Stimulated activated CD4-positive, alpha-beta T cell treated with anti-CD3 and anti-CD28 coated beads, Interleukin-12 subunit alpha, Interleukin-12 subunit beta, amount 100 ng/mL, for 48 hours (primary cell): ENCODE measurements around the gene TCF7L2.

ENCODE experiments used
- DNase-seq, 3 donors: peaks; one replicate each; pipeline ENCODE4 v3.0.0-alpha.2; 2020; ENCODE audit warnings: low read depth in 2 of 3, low spot score in 1 of 3

Gene TCF7L2

DNA sequence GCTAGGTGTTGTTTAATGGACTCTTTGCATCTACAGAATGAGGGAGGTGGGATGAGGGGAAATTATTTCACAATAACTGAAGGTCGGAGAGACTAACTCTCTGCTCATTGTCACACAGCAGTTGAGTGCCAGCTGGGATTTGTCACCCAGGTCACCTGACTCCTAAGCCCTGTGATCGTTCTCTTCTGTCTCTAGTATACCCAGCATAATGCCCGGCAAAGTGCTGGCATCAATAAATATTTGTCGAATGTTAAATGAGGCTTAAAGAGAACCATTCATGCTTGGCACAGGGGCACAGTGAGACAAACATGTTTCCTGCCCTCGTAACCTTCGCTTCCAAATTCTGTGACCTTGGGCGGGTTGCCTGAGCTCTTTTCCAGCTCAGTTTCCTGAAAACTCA, 70.8 kb downstream of the TCF7L2 start:
- no peak for DNase-seq

DNA sequence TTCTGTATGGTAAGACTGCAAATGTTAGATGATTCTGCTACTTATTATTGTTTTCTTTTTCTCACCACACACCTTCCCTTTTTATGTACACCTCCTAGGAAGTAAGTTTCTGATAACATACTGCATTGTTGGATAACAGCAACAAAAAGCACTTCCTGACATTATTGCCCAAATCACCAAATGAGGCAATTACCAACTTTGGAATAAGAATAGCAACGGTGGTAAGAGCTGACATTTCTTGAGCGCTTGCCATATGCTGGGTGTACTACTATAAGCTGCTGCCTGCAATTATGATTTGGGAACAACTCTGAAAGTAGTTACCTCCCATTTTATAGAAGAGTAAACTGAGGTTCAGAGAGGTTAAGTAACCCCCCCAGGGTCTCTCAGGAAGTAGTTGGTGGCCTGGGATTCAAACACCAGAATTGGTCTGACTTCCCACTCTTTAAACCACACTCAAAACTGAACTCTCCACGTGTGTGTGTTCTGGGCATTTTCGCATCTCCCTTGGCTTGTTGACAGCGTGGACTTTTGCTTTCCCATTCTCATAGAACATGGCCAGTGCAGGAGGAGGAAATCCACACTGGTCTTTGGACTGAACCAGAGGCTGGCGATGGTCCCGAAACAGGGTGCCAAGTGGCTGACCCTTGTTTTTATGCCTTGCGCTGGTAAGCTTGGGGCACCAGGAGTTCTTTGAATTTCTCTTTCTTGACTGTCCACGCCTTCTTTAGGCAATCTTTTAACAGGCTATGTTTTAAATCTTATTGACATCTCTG, 71.4 kb downstream of the TCF7L2 start:
- no peak for DNase-seq

DNA sequence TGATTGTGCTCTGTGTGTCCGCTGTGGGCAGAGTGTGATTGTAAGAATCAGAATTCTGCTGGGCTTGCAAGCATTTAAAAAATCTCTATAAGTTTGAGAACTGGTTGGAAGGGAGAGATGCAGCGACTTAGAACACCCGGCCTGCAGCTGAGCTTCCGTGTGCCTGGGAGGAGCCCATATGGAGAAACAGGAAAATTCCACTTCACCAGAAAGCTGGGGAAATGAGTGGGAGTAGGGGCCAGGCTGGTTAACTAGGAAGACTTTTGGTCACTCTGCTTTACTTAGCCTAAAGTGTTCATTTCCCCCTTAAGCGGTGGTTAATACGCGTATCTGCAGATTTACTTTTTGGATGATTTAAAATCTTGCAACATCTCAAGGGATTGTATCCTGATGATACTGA, 72.2 kb downstream of the TCF7L2 start:
- DNase-seq: no peak

DNA sequence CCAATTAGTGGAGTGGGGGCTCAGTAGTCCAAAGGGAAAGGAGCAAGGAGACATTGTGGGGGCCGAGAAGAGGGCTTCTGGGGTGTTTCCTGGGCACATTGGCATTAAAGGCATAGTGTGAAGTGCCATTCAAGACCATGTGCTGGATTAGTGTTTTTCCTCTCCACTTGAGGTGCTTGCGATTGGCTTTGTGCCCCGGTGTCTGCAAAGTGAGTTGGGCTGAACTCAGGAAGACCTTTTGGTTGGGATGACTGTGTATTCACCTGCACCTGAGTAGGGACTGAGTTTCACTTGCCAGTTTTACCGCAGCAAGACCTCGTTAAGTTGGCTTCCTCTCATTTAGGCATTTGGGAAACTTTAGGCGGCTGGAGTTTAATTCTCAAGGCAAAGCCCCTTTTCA, 73.0 kb downstream of the TCF7L2 start:
- no peak for DNase-seq

DNA sequence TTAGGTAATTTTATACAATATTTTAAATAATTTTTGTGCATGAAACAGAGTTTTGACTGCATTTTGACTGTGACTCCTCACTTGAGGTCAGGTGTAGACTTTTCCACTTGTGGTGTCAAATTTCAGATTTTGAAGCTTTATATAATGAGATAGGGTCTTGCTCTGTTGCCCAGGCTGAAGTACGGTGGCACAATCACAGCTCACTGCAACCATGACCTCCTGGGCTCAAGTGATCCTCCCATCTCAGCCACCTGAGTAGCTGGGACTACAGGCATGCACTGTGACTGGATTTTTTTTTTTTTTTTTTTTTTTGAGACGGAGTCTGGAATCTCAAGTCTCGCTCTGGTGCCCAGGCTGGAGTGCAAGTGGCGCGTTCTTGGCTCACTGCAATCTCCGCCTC, 74.9 kb downstream of the TCF7L2 start:
- no peak for DNase-seq

DNA sequence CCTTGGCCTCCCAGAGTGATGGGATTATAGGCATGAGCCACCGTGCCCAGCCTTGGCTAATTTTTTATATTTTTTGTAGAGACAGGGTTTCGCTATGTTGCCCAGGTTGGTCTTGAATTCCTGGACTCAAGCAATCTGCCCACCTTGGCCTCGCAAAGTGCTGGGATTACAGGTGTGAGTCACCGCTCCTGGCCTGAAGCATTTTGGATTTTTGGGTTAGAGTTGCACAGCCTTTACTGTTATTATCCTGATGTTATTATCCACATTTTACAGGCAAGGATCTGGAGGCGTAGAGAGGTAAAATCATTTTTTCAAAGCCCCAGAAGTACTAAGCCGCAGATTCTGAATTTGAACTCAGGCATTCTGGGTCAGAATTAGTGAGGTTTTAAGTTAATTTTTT, 75.4 kb downstream of the TCF7L2 start:
- DNase-seq: no peak

DNA sequence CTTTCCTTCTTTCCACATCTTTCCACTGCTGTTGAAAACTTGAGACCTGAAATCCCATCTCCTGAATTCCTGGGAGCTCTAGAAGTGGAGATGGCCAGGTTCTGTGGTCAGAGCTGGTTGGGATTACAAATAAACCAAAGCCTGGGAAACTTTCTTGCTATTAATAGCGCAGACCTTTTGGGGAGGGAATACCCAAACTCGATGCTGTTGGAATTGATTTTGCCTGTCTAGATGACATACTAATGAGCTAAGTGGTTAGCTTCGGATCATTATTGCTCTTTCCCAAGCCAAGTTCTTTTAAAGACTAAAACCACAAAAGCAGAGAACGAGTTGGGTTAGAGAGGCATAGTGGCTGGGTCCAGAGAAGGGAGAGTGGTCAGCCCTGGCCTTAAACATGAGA, 76.6 kb downstream of the TCF7L2 start:
- no peak for DNase-seq

DNA sequence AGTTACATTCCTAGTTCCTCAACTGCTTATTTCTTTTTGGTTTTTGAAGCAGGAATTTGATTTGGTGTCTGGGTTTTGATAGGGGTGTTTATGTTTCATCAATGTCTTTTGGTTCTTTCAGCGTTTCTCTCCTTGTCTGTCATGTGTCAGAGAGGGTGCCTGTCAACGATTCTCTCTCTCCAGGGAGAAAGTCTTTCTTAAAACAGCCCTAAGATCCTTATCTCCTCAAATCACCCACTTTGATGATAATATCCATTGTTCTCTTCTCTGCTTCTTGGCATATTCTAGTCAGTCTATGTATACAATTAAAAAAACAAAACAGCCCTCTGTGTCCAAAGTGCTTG, 77.2 kb downstream of the TCF7L2 start:
- DNase-seq: no peak

DNA sequence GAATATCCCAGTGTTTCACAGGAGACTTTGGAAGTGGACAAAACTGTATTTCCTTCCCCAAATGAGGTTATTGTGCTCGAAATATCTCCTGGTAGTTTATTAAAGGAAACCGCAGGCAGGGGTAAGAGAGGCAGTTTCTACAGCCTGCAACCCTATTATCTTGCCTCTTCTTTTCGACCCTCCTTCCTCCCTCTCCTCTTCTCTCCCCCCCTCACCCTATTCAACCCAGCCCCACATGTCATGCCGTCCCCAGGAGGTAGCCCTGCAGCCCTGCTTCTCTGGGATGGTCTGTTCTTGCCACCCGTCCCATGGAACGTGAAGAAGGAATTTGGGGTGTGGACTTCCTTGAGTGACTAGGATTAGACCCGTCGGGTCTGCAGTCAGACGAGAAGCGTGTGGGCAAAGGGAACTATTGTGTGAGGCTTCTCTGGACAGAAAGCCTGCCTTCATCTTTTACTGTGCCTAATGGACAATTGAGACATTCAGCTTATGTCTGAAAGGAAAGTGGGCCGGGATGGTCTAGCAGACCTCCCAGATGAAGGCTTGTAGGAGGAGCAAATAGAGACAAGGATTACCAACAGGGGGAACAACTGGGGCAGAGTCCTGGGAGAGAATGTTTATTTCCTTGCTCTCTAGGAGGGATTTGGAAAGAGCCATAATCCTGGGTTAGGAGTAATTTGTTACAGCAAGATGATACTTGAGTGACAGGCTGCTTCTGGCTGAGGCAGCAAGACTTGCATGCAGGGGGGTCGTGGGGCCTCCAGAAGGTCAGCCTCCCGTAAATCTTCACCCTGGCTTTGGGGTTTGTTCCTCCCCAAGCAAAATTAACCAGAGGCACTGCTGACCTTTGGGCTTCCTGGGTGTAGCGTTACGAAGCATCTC, 77.8 kb downstream of the TCF7L2 start:
- DNase-seq: no peak

DNA sequence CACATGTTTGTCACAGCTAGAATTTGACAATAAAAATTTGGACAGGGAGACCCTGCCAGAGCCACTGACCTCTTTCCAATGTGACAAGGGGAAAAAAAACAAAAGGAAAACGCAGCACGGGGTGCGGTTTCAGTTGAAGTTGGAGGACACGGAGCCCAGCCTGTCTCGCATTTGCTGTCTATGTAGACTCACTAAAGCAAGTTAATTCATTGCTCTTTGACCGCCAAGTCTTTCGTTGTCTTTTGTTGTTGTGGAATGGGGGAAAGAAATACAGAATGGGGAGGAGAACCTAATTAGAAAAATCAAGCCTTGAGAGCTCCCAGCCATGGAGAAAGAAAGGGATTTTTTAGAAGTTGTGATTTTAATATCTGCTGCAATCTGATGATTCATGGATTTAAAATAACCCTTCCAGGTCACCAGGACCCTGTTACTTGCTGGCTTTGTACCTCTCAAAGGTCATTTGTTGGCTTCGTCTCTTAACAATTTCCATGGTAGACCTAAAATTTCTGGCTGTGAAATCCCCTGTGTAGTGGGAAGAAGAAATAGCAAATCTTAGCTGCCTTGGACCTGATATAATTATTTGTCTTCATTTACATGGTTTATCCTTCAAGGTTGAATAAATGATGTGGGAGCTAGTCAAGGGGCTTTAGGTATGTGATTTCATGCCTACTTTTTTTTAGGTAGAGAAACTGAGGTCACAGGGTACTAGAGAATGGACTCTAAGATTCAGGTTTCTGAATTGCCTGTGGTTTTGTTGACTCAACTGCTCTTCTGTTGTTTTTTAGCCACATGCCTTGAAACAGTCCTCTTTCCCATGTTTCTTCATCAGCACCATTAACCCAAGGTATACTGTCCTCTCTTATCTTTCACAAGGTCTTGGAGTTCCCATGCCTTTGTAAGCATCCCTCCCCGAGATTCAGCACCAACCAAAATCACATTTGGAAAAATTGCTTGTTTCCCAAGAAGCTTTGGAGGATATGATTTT, 78.7 kb downstream of the TCF7L2 start:
- no peak for DNase-seq

DNA sequence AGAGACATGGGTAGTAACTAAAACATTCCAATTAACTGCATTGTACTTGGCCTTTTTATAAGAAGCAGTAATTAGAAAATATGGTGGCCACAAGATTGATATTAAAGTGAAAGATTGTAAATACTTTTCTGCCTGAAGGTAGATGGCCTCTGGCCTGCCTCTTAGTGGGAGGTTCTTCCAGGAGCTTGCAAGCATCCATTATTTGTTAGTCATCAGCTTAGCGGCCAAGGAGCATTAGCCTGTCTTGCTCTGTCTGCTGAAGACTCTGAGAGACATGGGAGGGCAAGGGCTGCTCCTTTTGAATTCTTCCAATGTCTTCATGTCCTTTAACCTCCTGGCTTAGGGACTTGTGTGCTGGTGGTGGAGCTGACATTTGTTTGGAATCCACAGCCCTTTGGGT, 80.4 kb downstream of the TCF7L2 start:
- DNase-seq: no peak

DNA sequence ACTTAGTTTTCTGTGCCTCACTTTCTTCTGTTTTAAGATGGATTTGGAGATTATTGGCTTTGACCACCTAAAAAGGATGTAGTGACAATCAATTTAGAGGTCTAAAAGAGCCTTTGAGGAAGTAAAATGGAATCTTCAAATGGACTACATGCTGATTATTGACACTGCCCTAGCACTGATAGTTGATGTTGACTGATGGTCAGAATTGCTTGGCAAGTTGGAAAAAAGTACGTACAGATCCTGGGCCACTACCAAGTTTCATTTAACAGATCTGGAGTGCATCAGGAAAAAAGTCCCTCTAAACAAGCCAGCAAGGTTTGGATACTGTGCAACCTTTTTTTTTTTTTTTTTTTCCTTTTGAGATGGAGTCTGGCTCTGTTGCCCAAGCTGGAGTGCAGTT, 81.1 kb downstream of the TCF7L2 start:
- DNase-seq: no peak

DNA sequence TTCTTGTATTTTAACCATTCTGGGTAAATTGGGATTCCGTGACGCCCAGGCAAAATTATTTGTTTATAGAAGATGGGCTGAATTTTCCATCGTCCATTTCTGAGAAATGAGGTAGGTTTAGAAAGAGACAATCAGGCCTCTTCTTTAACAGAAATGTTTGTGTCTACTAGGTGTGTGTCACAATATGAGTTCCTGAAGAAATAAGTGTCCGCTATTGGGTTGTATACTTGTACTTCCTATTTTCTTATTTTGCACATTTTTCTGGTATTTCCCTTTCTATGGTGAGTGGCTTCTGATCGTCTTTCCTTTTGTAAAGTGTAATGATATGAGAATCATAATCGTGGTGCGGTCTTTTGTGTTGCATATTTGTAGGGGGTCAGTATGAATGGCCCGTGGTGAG, 83.9 kb downstream of the TCF7L2 start:
- DNase-seq: no peak

DNA sequence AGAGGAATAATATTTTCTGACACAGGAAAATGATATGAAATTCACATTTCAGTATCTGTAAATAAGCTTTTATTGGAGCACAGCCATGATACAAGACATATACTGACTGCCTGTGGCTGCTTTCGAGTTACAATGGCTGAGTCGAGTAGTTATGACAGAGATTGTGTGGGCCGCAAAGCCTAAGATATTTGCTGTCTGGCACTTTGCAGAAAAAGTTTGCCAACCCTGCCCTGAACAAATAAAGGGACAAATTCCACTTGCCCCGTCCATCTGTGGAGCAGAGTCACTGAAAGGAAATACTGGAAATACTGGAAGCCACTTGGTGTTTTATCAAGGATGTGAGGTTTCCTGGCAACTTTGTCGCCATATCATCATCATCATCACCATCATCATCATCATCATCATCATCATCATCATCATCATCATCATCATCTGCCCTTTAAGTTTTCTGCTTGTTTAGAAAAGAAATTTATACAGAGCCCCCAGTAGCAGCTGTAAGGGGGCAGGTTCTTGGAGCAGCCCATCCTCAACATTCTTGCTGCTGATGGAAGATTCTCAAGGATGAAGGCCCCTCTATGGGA, 85.8 kb downstream of the TCF7L2 start:
- no peak for DNase-seq

DNA sequence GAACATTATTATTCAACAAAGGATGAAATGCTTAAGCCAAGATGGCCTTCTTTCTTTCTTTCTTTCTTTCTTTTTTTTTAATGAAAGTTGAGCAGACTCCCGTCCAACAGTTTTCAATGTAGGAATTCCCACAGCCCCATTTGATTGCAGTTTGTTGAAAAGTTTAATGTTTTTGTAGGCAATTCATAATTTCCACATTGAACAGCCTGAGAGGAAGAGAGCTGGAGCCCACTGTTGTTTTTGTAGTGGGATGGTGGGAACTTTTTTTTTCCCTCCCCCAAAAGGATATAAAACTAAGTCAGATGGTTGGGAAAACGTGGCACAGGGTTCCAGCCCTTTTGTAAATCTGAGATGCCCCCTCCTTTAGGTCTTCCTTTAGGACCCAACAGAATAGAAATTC, 86.6 kb downstream of the TCF7L2 start:
- no peak for DNase-seq

DNA sequence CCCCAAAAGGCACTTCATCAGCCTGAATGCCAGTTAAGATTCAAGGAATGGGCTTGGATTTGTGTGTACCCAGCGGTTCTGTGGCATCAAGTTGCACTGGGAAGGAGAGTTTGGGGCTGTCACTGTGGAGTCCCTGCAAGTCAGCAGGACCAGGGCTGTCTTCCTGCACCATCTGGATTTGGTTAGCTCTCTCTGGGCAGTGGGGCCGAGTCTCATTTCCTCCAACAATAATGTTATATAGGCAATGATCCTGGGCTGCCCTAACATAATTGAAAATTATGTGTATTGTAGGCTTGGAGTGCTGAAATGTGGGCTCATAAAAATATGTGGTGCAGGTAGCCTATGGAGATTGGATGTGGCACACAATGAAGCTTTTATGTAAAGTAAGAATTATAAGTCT, 87.2 kb downstream of the TCF7L2 start:
- DNase-seq: no peak

DNA sequence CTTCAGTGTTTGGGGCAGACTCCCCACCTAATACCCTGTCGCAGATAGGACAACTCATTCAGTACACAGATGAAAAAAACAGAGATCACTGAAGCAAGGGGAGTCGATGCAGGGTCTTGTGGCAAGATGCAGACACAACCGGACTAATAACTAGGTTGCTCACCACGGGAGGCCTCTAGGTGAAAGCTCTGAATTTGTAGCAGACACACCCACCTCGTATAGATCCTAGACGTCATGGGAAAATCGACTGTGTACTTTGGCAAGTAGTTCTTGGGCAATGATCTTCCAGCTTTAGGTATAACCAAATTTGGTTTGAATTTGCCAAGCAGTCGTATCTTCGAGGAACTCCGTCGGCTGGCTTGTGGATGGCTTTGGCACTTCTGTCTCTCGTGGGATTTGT, 88.1 kb downstream of the TCF7L2 start:
- no peak for DNase-seq

DNA sequence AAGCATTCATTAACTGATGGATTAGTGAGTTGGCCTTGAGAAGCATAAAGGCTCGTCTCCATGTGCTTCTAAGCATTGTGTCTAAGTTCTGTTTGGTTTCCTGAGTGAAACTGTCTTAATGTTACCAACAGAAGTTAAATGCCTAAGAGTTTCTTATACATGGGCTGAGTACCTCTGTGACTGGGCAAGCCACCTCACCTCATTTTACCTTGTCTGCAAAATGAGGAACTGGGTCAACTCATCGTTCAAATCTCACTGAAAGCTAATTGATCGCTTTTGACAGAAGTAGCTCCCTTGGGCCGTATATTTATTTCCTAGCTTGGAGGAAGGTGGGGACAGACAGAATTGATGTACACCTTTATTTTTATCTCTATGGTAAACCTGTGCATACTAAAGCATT, 88.9 kb downstream of the TCF7L2 start:
- no peak for DNase-seq

DNA sequence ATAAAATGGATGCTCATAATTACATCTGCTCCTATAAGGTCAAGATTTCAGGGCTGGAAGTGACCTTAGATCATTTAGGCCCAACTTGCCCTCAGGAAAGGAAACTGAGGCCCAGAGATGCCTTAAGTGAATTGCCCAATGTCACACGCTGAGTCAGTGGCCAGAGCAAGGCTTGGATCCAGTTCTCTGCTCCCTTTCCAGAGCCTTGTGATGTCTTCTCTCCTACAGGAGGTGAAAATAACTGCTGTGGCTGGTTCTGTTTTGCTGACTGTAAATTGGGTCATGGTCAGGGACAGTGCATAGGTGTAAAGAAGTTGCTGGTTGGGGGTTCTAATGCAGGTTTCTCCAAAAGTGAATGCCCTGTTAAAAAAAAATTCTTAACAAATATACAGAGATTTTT, 91.3 kb downstream of the TCF7L2 start:
- no peak for DNase-seq

DNA sequence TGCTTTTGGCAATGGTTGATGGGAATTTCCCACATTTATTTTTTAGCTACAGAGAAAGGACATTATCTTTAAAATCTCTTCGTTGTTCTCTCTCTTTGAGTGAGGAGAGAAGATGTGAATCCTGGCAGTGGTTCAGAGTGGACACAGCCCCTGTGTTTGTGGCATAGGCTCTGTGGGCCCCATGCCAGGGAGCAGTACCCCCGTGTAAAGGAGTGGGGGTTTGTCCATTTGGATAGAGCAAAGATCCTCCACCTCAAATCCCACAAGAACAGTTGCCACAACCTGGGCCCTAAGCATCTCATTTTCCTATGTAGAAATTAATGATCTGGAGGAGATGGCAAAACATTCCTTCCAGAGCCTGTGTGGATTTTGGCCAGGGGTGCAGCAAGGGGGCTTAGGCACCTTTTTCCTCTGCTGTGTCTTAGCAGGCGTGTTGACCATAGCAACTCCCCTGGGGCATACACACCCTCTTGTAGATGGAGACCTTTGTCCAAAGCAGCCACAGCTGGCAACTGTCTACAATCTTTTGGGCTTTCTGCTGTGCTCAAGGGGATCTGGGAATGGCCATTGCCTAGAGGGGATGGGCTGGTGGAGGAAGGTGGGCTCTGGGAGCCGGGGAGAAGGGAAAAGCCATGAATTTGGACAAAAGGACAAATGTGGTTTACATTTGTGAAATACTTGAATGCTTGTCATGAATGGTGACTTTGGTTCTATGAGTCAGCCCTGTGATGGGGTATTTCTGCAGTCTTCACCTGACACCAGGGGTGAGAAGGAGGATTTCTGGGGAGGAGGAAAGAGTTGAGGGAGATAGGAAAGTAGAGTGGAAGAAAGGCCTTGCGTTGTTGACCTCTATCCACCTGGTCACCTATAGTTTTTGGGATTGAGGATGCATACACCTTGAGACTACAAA, 92.0 kb downstream of the TCF7L2 start:
- no peak for DNase-seq
